Liver (tissue), 3 donors: Measurements from ENCODE around the gene STK33.

Experiments
- ATF3 ChIP-seq: IDR thresholded peaks from 2 replicates; pipeline ENCODE4 v1.6.1; 2016; ENCODE audit warnings: antibody characterized with exemption
- RAD21 ChIP-seq, 2 donors: IDR thresholded peaks; 2 replicates each; pipeline ENCODE4 v1.6.1; 2016; ENCODE audit warnings: antibody characterized with exemption in 2 of 2, mild to moderate bottlenecking in 2 of 2
- TAF1 ChIP-seq: conservative IDR thresholded peaks from 2 replicates; pipeline ENCODE4 v1.6.1; 2016; ENCODE audit warnings: antibody characterized with exemption, mild to moderate bottlenecking
- YY1 ChIP-seq: IDR thresholded peaks from 2 replicates; pipeline ENCODE4 v1.6.1; 2016; ENCODE audit warnings: antibody characterized with exemption, mild to moderate bottlenecking
- ZBTB33 ChIP-seq: IDR thresholded peaks from 2 replicates; pipeline ENCODE4 v1.6.1; 2016; ENCODE audit warnings: antibody characterized with exemption
- TF ChIP-seq, protein P1 (sequence below): fragments of 150-350 bp; IDR thresholded peaks from 2 replicates; pipeline ENCODE4 v1.5.1; 2017; ENCODE audit warnings: improper control_type of control experiment, low read depth, low read length; ENCODE audit not compliant: missing input control
- TF ChIP-seq, protein P2 (sequence below): IDR thresholded peaks from 2 replicates; pipeline ENCODE4 v1.6.1; 2016; ENCODE audit warnings: antibody characterized with exemption
- donor health status: healthy.
- donor health status: healthy.

- TF ChIP-seq YY1 (no peak), ATF3 (no peak), ZBTB33 (no peak), TAF1 (no peak), RAD21 (IDR thresholded peaks at IDR 0.05) (no peak)
- TF ChIP-seq, protein P1, sequence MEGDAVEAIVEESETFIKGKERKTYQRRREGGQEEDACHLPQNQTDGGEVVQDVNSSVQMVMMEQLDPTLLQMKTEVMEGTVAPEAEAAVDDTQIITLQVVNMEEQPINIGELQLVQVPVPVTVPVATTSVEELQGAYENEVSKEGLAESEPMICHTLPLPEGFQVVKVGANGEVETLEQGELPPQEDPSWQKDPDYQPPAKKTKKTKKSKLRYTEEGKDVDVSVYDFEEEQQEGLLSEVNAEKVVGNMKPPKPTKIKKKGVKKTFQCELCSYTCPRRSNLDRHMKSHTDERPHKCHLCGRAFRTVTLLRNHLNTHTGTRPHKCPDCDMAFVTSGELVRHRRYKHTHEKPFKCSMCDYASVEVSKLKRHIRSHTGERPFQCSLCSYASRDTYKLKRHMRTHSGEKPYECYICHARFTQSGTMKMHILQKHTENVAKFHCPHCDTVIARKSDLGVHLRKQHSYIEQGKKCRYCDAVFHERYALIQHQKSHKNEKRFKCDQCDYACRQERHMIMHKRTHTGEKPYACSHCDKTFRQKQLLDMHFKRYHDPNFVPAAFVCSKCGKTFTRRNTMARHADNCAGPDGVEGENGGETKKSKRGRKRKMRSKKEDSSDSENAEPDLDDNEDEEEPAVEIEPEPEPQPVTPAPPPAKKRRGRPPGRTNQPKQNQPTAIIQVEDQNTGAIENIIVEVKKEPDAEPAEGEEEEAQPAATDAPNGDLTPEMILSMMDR, result no peak
- TF ChIP-seq, protein P2, sequence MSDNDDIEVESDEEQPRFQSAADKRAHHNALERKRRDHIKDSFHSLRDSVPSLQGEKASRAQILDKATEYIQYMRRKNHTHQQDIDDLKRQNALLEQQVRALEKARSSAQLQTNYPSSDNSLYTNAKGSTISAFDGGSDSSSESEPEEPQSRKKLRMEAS, result no peak
Observed at GRCh38 chr11:8558436-8558835, 35.6 kb downstream of the STK33 start.
